Renal cortical epithelial cell (primary cell): ENCODE results near the gene STAT2. TPM values are rescaled to one million over a fixed set of nuclear protein-coding genes. Genes with fewer than 3 reads are reported as not detected.
"Not testable (repeated sequence)": the region's sequence is repeated elsewhere in the genome, so short reads cannot be mapped to it uniquely, and the experiment has no call there.

ENCODE experiments used
- DNase-seq: peaks from one replicate; pipeline ENCODE4 v3.0.0-alpha.2; 2011; ENCODE audit warnings: low read depth
- total RNA-seq: library from RNA; depleted of rRNA; stranded (reverse); fragments of >200 nt; gene quantifications from 2 replicates; pipeline ENCODE4 v1.2.3, GENCODE V29; 2014

STAT2 gene
- total RNA-seq = 141 and 200 TPM in 2 replicates

DNA sequence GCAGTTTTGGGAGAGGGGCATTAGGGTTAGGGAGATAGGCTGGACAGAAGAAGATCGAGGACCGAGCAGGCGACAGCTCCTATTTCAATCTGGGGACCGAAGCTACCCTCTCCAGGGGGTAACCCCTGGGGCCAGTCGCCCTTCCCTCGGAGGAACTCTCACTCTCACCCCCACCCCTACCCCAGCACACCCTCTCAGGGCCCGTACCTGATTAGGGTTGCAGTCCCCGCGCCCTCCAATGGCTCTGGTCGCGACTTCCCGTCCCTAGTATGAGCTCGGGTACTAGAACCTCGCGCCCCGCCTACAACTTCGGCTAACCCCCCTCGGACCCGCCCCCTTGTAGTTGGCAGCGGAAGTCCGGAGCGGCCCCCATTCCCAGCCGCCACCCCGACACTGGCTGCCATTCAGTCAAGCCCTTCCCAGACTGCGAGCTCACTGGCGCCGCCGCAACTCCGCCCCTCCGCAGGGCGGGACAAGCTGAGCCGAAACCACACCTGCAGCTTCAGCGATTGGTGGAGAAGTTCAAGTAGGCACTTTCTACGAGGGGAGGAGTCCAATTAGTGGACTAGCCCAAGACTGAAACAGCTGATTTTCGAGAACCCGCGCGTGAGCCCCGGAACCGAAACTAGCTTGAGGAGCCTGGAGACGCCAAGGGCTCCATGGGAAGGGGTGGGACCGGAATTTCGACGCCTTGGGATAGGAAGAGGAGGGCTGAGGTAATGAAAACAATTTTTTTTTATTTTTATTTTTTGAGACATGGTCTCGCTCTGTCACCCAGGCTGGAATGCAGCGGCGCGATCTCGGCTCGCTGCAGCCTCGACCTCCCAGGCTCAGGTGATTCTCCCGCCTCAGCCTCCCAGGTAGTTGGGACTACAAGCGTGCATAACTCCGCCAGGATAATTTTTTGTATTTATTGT, at the start of gene STAT2:
Gene STAT2, minus strand, starts transcription at position 257 of the 917 bp plus-strand sequence. CDS start 3,536 bp downstream, outside the sequence.
- peak; percentile 100 for DNase-seq

- DNase-seq = no peak
Measured at GRCh38 chr12:56408799-56409417, 49.0 kb upstream of the STAT2 start.

GRCh38 chr12:56404227-56404626, 44.3 kb upstream of the STAT2 start:
- not testable (repeated sequence) for DNase-seq

- not testable (repeated sequence) for DNase-seq
Measured at GRCh38 chr12:56401612-56402011, 41.7 kb upstream of the STAT2 start.

DNA sequence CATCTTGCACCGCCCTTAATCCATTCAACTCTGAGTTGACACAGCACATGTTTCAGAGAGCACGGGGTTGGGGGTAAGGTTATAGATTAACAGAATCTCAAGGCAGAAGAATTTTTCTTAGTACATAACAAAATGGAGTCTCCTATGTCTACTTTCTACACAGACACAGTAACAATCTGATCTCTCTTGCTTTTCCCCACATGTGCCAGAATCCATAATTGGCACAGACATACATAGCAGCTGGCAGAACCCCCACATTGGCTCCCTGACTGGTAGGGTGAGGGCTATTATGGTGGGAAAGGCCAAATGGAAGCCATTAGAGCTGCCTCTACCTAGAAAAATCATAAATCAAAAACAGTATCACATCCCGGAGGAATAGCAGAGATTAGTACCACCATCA, 41.2 kb upstream of the STAT2 start:
- not testable (repeated sequence) for DNase-seq

GRCh38 chr12:56399466-56399865, 39.6 kb upstream of the STAT2 start:
- DNase-seq = not testable (repeated sequence)

DNA sequence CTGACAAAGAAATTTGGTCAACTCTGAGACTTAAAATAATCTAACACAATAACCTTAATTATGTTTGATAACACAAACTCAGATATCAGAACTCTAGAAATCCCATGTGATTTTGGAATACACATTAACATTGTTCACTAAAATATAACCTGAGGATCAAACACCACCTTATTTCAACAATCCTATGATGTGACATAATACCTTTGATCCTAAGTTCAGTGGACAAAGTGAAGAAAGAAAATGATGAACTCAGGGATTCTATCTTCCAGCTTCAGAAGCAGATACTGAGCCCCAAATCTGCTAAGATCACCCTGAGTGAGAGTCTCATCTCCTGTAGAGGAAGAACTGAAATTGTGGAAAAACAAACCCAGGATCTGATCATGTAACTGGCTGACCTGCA, 38.4 kb upstream of the STAT2 start:
- no peak for DNase-seq

- DNase-seq = no peak
Measured at GRCh38 chr12:56392331-56392730, 32.4 kb upstream of the STAT2 start.

- DNase-seq = peak; percentile 15
Measured at GRCh38 chr12:56391721-56392120, 31.8 kb upstream of the STAT2 start.

DNA sequence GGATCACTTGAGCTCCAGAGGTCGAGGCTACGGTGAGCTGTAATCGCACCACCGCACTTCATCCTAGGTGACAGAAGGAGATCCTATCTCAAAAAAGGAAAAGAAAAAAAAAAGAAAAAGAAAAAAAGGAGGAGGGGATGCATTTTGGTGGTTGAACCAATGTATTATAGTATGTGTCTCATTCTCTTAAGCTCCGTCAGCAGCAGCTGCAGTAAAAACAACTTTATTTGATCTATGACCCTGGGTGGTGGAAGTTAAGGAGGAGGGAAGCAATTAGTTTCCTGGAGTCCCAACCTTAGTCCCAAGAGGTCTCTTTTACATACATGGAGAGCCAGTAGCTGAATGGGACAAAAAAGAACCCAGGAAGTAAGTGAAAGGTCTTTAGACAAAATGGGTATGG, 29.5 kb upstream of the STAT2 start:
- DNase-seq = no peak

GRCh38 chr12:56387152-56387736, 27.3 kb upstream of the STAT2 start:
- DNase-seq = no peak

DNA sequence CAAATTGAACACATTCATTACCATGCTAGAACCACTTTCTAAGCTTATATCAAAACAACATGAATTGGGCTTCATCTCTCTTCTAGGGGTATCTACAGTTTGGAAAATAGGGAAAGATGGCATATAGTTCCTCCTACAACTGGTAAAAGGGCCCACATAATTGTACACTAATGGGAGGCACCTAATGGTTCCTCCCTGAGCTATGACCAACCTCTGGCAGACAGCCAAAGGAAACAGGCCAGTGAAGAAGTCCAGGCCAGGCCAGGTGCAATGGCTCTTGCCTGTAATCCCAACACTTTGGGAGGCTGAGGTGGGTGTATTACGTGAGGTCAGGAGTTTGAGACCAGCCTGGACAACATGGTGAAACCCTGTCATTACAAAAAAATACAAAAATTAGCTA, 26.0 kb upstream of the STAT2 start:
- DNase-seq = peak; percentile 49

DNA sequence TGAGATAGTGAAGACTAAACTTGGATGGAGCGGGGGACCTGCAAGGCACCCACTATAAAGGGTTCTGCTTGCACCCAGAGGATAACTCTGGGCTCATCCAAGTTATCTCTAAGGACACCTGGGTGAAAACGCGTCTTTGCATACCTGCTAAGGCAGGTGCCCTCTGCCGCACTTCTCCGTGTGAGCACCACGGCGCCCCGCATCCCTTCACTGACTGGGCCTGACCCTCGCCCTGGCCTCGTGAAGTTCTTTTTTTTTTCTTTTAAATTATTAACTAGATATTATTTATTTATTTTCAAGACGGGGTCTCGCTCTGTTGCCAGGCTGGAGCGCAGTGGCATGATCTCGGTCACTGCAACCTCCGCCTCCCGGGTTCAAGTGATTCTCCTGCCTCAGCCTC, 22.7 kb upstream of the STAT2 start:
- no peak for DNase-seq

DNA sequence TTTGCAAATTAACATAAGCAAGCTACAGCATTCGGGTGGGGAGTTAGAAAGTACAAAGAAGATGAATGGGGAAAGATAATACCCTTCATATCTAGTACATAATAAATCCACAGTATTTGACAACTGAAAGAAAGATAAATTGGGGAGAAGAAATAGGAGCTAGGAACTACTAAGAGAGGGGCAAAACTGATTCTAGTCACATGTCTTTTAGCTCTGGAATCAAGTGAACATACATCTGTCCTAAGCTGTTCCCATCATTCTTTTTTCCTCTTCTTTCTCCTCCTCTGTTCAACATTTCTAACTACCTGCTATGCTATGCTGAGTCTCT, 18.0 kb upstream of the STAT2 start:
- DNase-seq = no peak

- peak; percentile 71 for DNase-seq
Measured at GRCh38 chr12:56377310-56377988, 17.5 kb upstream of the STAT2 start.

DNA sequence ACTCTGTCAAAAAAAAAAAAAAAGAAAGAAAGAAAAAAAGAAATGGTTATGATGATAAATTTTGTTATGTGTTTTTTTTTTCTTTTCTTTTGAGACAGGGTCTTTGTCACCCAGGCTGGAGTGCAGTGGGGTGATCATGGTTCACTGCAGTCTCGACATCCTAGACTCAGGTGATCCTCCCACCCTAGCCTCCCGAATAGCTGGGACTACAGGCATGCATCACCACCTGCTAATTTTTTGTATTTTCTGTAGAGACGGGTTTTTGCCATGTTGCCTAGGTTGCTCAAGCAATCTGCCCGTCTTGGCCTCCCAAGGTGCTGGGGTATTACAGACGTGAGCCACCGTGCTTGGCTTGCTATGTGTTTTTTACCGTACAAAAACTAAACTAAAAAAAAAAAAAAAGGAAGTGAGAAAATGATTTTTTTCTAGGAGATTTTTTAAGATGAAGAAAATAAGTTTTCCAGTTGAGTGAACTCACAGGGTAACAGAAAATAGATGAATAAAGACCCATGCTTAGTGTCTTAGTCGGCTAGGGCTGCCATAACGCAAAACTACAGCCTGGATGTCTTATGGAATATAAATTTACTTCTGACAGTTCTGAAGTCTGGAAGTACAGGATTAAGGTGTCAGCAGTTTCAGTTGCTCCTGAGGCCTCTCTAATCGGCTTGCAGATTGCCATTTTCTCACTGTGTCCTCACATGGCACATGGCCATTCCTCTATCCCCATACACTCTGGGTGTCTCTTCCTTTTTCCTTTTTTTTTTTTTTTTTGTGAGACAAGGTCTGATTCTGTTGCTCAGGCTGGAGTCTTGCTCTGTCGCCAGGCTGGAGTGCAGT, 15.9 kb upstream of the STAT2 start:
- DNase-seq = no peak

- peak; percentile 56 for DNase-seq
Measured at GRCh38 chr12:56374726-56375597, 15.1 kb upstream of the STAT2 start.

DNA sequence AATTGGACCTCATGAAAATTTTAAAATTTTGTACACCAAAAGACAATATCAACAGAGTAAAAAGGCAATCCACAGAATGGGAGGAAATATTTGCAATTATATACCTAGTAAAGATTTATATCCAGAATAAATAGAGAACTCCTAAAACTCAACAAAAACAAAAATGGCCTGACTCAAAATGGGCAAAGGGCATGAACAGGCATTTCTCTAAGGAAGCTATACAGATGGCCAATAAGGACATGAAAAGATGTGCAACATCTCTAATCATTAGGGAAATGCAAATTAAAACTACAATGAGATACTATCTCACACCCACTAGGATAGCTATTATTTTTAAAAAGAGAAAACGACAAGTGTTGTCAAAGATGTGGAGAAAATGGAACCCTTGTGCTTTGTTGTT, 13.6 kb upstream of the STAT2 start:
- DNase-seq = no peak

GRCh38 chr12:56366948-56367347, 7.0 kb upstream of the STAT2 start:
- DNase-seq = no peak
